ENCODE data around the gene PIEZO1.
"Not testable (repeated sequence)": the region's sequence is repeated elsewhere in the genome, so short reads cannot be mapped to it uniquely, and the experiment has no call there.

The PIEZO1 gene

GRCh38 chr16:88800277-88800592, 15.2 kb upstream of the PIEZO1 start:
- Mint-ChIP-seq H3K9me3 (no peaks in the 10 kb centered on the region), H3K36me3 (ENCODE audit: low read depth) (peaks cover 16% of the 10 kb centered on the region), H3K4me3 (no peak overlapping the region), H3K27me3 (no peaks in the 10 kb centered on the region), H3K27ac (no peak overlapping the region), H3K4me1 (ENCODE audit: low read depth) (peaks cover 25% of the 10 kb centered on the region)
- no peak for DNase-seq

GRCh38 chr16:88799569-88800276, 14.7 kb upstream of the PIEZO1 start:
- no peaks in the 10 kb centered on the region for H3K9me3 Mint-ChIP-seq
- H3K4me1 Mint-ChIP-seq (ENCODE audit: low read depth), result peaks cover 30% of the 10 kb centered on the region
- peak overlapping the region; percentile 11 for H3K27ac Mint-ChIP-seq
- no peak overlapping the region for H3K4me3 Mint-ChIP-seq
- peaks cover 11% of the 10 kb centered on the region for H3K36me3 Mint-ChIP-seq (ENCODE audit: low read depth)
- no peaks in the 10 kb centered on the region for H3K27me3 Mint-ChIP-seq
- DNase-seq, result no peak

- peaks cover 3% of the 10 kb centered on the region for H3K36me3 Mint-ChIP-seq (ENCODE audit: low read depth)
- no peaks in the 10 kb centered on the region for H3K9me3 Mint-ChIP-seq
- H3K27me3 Mint-ChIP-seq, result no peaks in the 10 kb centered on the region
- no peak overlapping the region for H3K4me3 Mint-ChIP-seq
- H3K4me1 Mint-ChIP-seq (ENCODE audit: low read depth), result peaks cover 32% of the 10 kb centered on the region
- DNase-seq, result no peak
- no peak overlapping the region for H3K27ac Mint-ChIP-seq
These were observed 13.9 kb upstream of the PIEZO1 start for GRCh38 chr16:88798772-88799455.

GRCh38 chr16:88798073-88798472, 13.1 kb upstream of the PIEZO1 start:
- H3K4me1 Mint-ChIP-seq (ENCODE audit: low read depth), result peaks cover 40% of the 10 kb centered on the region
- H3K27ac Mint-ChIP-seq, result no peak overlapping the region
- H3K4me3 Mint-ChIP-seq, result no peak overlapping the region
- H3K9me3 Mint-ChIP-seq, result no peaks in the 10 kb centered on the region
- no peaks in the 10 kb centered on the region for H3K27me3 Mint-ChIP-seq
- peaks cover 3% of the 10 kb centered on the region for H3K36me3 Mint-ChIP-seq (ENCODE audit: low read depth)
- no peak for DNase-seq

GRCh38 chr16:88796278-88796677, 11.3 kb upstream of the PIEZO1 start:
- DNase-seq, result no peak
- H3K4me1 Mint-ChIP-seq (ENCODE audit: low read depth), result peaks cover 50% of the 10 kb centered on the region
- no peaks in the 10 kb centered on the region for H3K9me3 Mint-ChIP-seq
- no peaks in the 10 kb centered on the region for H3K27me3 Mint-ChIP-seq
- H3K27ac Mint-ChIP-seq, result no peak overlapping the region
- H3K4me3 Mint-ChIP-seq, result no peak overlapping the region
- peaks cover 3% of the 10 kb centered on the region for H3K36me3 Mint-ChIP-seq (ENCODE audit: low read depth)

- Mint-ChIP-seq H3K9me3 (no peaks in the 10 kb centered on the region), H3K4me3 (no peak overlapping the region), H3K36me3 (ENCODE audit: low read depth) (no peaks in the 10 kb centered on the region), H3K27me3 (no peaks in the 10 kb centered on the region), H3K4me1 (ENCODE audit: low read depth) (peaks cover 50% of the 10 kb centered on the region), H3K27ac (no peak overlapping the region)
- DNase-seq, result peak; percentile 50
These were observed 8.4 kb upstream of the PIEZO1 start for GRCh38 chr16:88793251-88793954.

- Mint-ChIP-seq H3K36me3 (ENCODE audit: low read depth) (no peaks in the 10 kb centered on the region), H3K4me1 (ENCODE audit: low read depth) (peaks cover 50% of the 10 kb centered on the region), H3K9me3 (no peaks in the 10 kb centered on the region), H3K27me3 (no peaks in the 10 kb centered on the region), H3K4me3 (no peak overlapping the region), H3K27ac (peak overlapping the region; percentile 20)
- peak; percentile 37 for DNase-seq
These were observed 7.7 kb upstream of the PIEZO1 start for GRCh38 chr16:88792668-88793250.

GRCh38 chr16:88792078-88792550, 7.1 kb upstream of the PIEZO1 start:
- peaks cover 50% of the 10 kb centered on the region for H3K4me1 Mint-ChIP-seq (ENCODE audit: low read depth)
- peak overlapping the region; percentile 38 for H3K4me3 Mint-ChIP-seq
- H3K36me3 Mint-ChIP-seq (ENCODE audit: low read depth), result no peaks in the 10 kb centered on the region
- H3K27me3 Mint-ChIP-seq, result no peaks in the 10 kb centered on the region
- no peaks in the 10 kb centered on the region for H3K9me3 Mint-ChIP-seq
- H3K27ac Mint-ChIP-seq, result no peak overlapping the region
- peak; percentile 42 for DNase-seq

- H3K27me3 Mint-ChIP-seq, result no peaks in the 10 kb centered on the region
- peak overlapping the region; percentile 84 for H3K27ac Mint-ChIP-seq
- peaks cover 52% of the 10 kb centered on the region for H3K4me1 Mint-ChIP-seq (ENCODE audit: low read depth)
- H3K9me3 Mint-ChIP-seq, result no peaks in the 10 kb centered on the region
- peak; percentile 72 for DNase-seq
- H3K36me3 Mint-ChIP-seq (ENCODE audit: low read depth), result no peaks in the 10 kb centered on the region
- H3K4me3 Mint-ChIP-seq, result peak overlapping the region; percentile 71
These were observed 5.5 kb upstream of the PIEZO1 start for GRCh38 chr16:88790312-88791211.

GRCh38 chr16:88789594-88789993, 4.6 kb upstream of the PIEZO1 start:
- Mint-ChIP-seq H3K27me3 (no peaks in the 10 kb centered on the region), H3K27ac (peak overlapping the region; percentile 47)

GRCh38 chr16:88788749-88789148, 3.7 kb upstream of the PIEZO1 start:
- not testable (repeated sequence) for H3K9me3 Mint-ChIP-seq, H3K4me3 Mint-ChIP-seq

More at GRCh38 chr16:88789594-88789993, 4.6 kb upstream of the PIEZO1 start:
- no peak for DNase-seq
- Mint-ChIP-seq H3K36me3 (ENCODE audit: low read depth) (no peaks in the 10 kb centered on the region), H3K4me3 (no peak overlapping the region), H3K9me3 (no peaks in the 10 kb centered on the region), H3K4me1 (ENCODE audit: low read depth) (peaks cover 46% of the 10 kb centered on the region)

GRCh38 chr16:88787579-88788314, 2.7 kb upstream of the PIEZO1 start:
- Mint-ChIP-seq H3K4me3 (no peak overlapping the region), H3K4me1 (ENCODE audit: low read depth) (peaks cover 44% of the 10 kb centered on the region), H3K36me3 (ENCODE audit: low read depth) (peaks cover 11% of the 10 kb centered on the region), H3K27me3 (no peaks in the 10 kb centered on the region), H3K9me3 (no peaks in the 10 kb centered on the region), H3K27ac (no peak overlapping the region)
- DNase-seq, result no peak

More at GRCh38 chr16:88788749-88789148, 3.7 kb upstream of the PIEZO1 start:
- not testable (repeated sequence) for H3K27me3 Mint-ChIP-seq; H3K27ac Mint-ChIP-seq; H3K36me3 Mint-ChIP-seq (ENCODE audit: low read depth); DNase-seq
- peaks cover 44% of the 10 kb centered on the region for H3K4me1 Mint-ChIP-seq (ENCODE audit: low read depth)

GRCh38 chr16:88784856-88785105, 239 bp downstream of the PIEZO1 start:
- Mint-ChIP-seq H3K27me3 (no peaks in the 10 kb centered on the region), H3K9me3 (no peaks in the 10 kb centered on the region), H3K4me1 (ENCODE audit: low read depth) (peaks cover 46% of the 10 kb centered on the region), H3K36me3 (ENCODE audit: low read depth) (peaks cover 16% of the 10 kb centered on the region), H3K27ac (no peak overlapping the region), H3K4me3 (peak overlapping the region; percentile 83)
- DNase-seq, result no peak

All from activated T-cell treated with anti-CD3 and anti-CD28 coated beads, Interleukin-2, amount 50 U/mL, for 24 hours (primary cell).